Epithelial cell of proximal tubule (primary cell): ENCODE data around the gene SCFD2. TPM values are rescaled to one million over a fixed set of nuclear protein-coding genes. Genes with fewer than 3 reads are reported as not detected.

Experiments used
- DNase-seq: peaks from one replicate; pipeline ENCODE4 v3.0.0-alpha.2; 2011; ENCODE audit warnings: low read depth
- H3K4me3 ChIP-seq: 2 replicates; pipeline ENCODE4 v1.5.1; 2011; ENCODE audit warnings: low read depth, mild to moderate bottlenecking, low read length
- total RNA-seq: library from RNA; depleted of rRNA; stranded (reverse); fragments of >200 nt; gene quantifications from 2 replicates; pipeline ENCODE4 v1.2.3, GENCODE V29; 2015
- TF ChIP-seq, protein P1 (sequence below): conservative IDR thresholded peaks from 2 replicates; pipeline ENCODE4 v1.5.1; 2012; ENCODE audit warnings: low read depth, mild to moderate bottlenecking, low read length

The SCFD2 gene
- total RNA-seq, 1 donor from 2014 or later: 8.9 TPM

DNA sequence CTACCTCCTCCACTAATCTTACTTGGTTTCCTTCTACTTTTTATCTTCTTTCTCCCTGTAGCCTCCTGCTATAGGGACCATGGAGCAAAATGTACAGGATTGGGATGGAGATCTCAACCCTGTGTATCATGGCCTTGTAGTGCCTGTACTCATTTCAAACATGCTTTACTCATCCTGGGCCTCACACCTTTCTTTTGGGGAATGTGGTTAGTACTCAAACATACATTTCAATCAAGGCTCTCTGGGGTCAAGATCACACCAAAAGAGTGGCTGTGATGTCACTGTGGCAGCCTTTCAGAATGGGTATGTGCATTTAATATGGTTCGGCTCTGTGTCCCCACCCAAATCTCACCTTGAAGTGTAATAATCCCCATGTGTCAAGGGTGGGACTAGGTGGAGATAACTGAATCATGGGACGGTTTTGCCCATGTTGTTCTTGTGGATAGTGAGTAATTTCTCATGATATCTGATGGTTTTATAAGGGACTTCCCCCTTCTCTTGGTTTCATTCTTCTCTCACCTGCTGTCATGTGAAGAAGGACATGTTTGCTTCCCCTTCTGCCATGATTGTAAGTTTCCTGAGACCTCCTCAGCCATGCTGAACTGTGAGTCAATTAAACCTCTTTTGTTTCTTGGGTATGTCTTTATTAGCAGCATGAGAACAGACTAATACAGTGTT lies 298.6 kb downstream of the SCFD2 start:
- TF ChIP-seq, protein P1, sequence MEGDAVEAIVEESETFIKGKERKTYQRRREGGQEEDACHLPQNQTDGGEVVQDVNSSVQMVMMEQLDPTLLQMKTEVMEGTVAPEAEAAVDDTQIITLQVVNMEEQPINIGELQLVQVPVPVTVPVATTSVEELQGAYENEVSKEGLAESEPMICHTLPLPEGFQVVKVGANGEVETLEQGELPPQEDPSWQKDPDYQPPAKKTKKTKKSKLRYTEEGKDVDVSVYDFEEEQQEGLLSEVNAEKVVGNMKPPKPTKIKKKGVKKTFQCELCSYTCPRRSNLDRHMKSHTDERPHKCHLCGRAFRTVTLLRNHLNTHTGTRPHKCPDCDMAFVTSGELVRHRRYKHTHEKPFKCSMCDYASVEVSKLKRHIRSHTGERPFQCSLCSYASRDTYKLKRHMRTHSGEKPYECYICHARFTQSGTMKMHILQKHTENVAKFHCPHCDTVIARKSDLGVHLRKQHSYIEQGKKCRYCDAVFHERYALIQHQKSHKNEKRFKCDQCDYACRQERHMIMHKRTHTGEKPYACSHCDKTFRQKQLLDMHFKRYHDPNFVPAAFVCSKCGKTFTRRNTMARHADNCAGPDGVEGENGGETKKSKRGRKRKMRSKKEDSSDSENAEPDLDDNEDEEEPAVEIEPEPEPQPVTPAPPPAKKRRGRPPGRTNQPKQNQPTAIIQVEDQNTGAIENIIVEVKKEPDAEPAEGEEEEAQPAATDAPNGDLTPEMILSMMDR: no peak
- no peak overlapping the region for H3K4me3 ChIP-seq
- no peak for DNase-seq

DNA sequence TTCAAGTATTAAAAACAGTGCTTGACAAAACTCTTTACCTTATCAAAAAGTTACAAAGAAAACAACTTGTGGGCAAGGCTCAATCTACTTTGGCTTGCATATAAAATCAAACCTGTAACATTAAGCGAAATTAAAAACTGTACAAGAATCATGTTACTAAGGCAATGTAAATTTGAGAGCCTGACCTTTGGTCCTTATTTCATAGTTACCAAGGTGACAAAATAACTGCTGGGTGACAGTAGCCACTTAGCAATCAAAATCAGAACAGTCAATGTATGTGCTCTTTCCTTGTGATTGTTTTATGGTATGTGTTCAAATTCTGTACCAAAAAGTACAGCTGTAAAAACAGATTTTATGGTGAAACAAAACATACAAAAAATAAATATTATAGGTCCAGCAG lies 299.7 kb downstream of the SCFD2 start:
- no peak for DNase-seq
- no peak overlapping the region for H3K4me3 ChIP-seq
- TF ChIP-seq, protein P1: no peak

DNA sequence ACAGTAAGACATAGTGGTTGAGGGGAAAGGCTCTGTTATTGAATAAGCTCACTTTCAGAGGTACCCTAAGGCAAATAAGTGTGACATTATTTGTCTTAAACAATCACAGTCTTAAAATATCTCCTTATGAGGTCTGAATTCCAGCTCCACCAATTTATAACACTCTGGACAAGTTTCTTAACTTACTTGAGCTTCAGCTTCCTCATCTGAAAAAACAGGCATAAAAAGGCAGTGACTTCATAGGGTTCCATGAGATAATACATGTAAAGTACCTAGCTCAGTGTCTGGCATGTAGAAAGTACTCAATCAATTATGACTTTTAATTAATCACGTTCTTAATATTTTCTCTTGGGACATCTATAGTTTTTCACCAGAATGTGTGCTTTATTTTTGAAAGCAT lies 301.3 kb downstream of the SCFD2 start:
- H3K4me3 ChIP-seq: no peak overlapping the region
- TF ChIP-seq, protein P1: no peak
- no peak for DNase-seq

DNA sequence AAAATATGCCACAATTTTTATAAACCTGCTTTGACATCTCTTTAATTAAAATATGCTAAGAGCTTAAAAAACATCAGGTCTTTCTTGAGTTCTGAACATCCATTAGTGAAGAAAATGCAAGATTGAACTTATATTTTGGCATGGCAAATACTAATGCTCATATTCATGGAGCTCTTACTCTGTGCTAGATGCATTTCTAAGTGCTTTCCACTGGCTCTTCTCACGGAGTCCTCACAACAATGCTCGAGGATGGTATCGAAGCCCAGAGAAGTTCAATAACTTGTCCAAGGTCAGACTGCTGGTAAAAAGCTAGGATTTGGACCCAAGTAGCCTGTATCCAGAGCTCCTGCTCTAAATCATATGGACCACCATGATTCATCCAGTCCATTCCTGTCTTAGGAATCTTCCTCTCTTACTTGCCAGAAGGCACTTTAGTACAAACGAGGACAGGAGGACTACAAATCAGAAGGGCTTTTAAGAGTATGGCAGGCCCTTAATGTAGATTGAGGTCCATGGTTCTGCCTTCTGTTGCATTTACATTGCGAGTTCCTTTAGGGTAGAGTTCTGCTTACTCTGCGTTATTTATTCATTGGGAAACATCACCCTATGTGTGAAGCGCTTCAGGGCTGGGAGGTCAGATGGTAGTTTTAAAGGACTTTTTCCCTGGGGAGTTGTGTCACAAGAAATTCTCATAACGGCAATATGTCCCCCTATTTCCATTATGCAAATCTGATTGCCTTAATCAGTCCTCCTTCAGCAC lies 304.6 kb downstream of the SCFD2 start:
- TF ChIP-seq, protein P1: no peak
- H3K4me3 ChIP-seq: no peak overlapping the region
- no peak for DNase-seq

DNA sequence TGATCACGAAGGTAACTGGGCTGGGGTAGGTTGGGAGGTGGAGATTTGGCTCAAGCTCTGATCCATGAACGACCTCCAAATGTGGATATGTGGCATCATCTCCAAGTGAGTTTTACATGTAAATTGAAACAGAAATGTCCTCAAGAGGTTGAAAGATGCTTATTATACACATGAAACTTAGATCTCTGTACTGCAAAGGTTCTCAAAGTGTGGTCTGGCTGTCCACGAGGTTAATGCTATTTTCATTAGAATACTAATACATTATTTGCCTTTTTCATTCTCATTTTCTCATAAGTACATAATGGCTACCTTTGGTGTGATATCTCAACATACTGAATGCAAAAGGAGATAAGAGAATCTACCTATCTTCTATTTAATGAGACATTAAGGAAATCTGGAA lies 305.6 kb downstream of the SCFD2 start:
- TF ChIP-seq, protein P1: no peak
- DNase-seq: no peak
- no peak overlapping the region for H3K4me3 ChIP-seq

DNA sequence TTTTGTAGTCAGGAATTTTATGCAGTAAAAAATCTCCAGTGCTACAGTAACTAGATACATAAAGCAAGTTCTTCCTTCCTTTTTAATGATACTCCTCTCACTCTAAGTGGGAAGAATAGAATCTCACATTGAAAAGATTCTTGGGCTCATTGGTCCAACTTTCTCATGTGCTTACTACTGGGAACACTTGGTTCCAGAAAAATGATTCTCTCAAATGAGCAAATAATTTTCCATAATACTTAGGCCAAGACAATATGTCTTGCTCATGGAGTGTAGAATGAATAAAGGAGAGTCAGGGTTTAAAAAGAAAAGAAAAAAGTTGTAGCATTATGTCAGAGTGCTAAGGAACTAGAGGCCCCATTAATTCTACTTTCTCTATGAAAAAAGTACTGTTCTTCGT lies 306.0 kb downstream of the SCFD2 start:
- TF ChIP-seq, protein P1: no peak
- H3K4me3 ChIP-seq: no peak overlapping the region
- no peak for DNase-seq

DNA sequence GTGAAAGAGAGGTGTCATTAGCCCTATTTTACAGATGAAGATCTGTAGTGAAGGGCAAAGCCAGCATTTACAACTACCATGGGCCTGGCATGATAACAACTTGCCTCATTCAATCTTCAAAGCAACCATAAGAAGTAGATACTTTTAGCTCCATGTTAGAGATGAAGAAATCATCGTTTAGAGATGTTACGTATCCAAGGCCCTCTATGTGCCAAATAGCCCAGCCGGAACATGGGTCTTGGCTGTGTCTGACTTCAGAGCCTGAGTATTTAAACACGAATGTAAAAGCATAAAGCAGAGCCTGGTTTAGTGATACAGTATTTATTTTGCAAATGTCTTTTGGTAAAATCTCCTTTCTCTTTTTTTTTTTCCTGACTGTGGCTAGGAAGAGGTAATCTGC lies 306.6 kb downstream of the SCFD2 start:
- no peak for DNase-seq
- no peak overlapping the region for H3K4me3 ChIP-seq
- TF ChIP-seq, protein P1: no peak
